Calu3 (cell line): Measurements from ENCODE around the gene TESK2. TPM values are rescaled to one million over a fixed set of nuclear protein-coding genes. Genes with fewer than 3 reads are reported as not detected.

Experiments
- BruUV-seq: library from RNA; stranded (reverse); fragments of 400-500 nt; replicated peaks from 2 replicates; lab custom pipeline; 2021; lab: Mats Ljungman, UMichigan
- CTCF ChIA-PET: fragments of 300-600 bp; sonication (Branson Sonifier 250); formaldehyde crosslinking; loops from one replicate; lab custom pipeline; 2022; ENCODE audit warnings: antibody characterized with exemption; lab: Charles Lee
- DNase-seq: peaks from one replicate; pipeline ENCODE4 v3.0.0; 2022
- H3K27ac Mint-ChIP-seq: one replicate; pipeline ENCODE4 v1.8.0; 2022; ENCODE audit warnings: mixed read lengths; ENCODE audit not compliant: unreplicated experiment
- H3K27me3 Mint-ChIP-seq: one replicate; pipeline ENCODE4 v1.8.0; 2022; ENCODE audit warnings: mixed read lengths; ENCODE audit not compliant: unreplicated experiment
- H3K36me3 Mint-ChIP-seq: one replicate; pipeline ENCODE4 v1.8.0; 2022; ENCODE audit warnings: mild to moderate bottlenecking, moderate library complexity, mixed read lengths; ENCODE audit not compliant: insufficient read depth, unreplicated experiment
- H3K4me1 Mint-ChIP-seq: one replicate; pipeline ENCODE4 v1.8.0; 2022; ENCODE audit warnings: mild to moderate bottlenecking, low read depth, mixed read lengths; ENCODE audit not compliant: unreplicated experiment
- H3K4me3 Mint-ChIP-seq: one replicate; pipeline ENCODE4 v1.8.0; 2022; ENCODE audit warnings: mild to moderate bottlenecking, low read depth, moderate library complexity, mixed read lengths; ENCODE audit not compliant: unreplicated experiment
- H3K9me3 Mint-ChIP-seq: one replicate; pipeline ENCODE4 v1.8.0; 2022; ENCODE audit warnings: low read depth, mixed read lengths; ENCODE audit not compliant: unreplicated experiment
- CTCF ChIP-seq: fragments of 200-600 bp; IDR thresholded peaks from one replicate; pipeline ENCODE4 v1.8.0; 2022; ENCODE audit warnings: antibody characterized with exemption; ENCODE audit not compliant: unreplicated experiment
- intact Hi-C: fragments of 100-400 bp; cut with micrococcal nuclease; formaldehyde crosslinking; loops from one replicate; pipeline ENCODE4 v1.10.0; 2022; ENCODE audit not compliant: unreplicated experiment
- total RNA-seq: library from RNA; stranded (reverse); gene quantifications from 2 replicates; pipeline ENCODE4 v1.2.3, GENCODE V29; 2022

TESK2 gene
- total RNA-seq, 1 experiment from 2014 or later = 2.3 TPM

GRCh38 chr1:45353685-45354084, 137.3 kb downstream of the TESK2 start:
- BruUV-seq = no TSS peak
- Mint-ChIP-seq H3K36me3 (no peaks in the 10 kb centered on the region), H3K27ac (no peak overlapping the region)

GRCh38 chr1:45351508-45351907, 139.5 kb downstream of the TESK2 start:
- no TSS peak for BruUV-seq
- H3K27me3 Mint-ChIP-seq = no peaks in the 10 kb centered on the region

More at GRCh38 chr1:45353685-45354084, 137.3 kb downstream of the TESK2 start:
- intact Hi-C loops = no loop called here
- TF ChIP-seq CTCF = no peak
- Mint-ChIP-seq H3K4me1 (peaks cover 21% of the 10 kb centered on the region), H3K27me3 (no peaks in the 10 kb centered on the region), H3K4me3 (no peak overlapping the region), H3K9me3 (no peaks in the 10 kb centered on the region)
- DNase-seq = no peak
- CTCF ChIA-PET = interaction anchor here (0.6 to 0.7 kb wide), 2 partner anchors 81 to 129 kb away, joined by 3 to 4 read pairs; no protein-coding TSS in a partner anchor

GRCh38 chr1:45348966-45349677, 141.8 kb downstream of the TESK2 start:
- intact Hi-C loops = no loop called here
- Mint-ChIP-seq H3K4me1 (peaks cover 12% of the 10 kb centered on the region), H3K9me3 (no peaks in the 10 kb centered on the region), H3K36me3 (no peaks in the 10 kb centered on the region), H3K27me3 (no peaks in the 10 kb centered on the region), H3K27ac (no peak overlapping the region), H3K4me3 (no peak overlapping the region)
- BruUV-seq = no TSS peak
- no peak for TF ChIP-seq CTCF
- DNase-seq = no peak
- CTCF ChIA-PET = interaction anchor here (0.8 kb wide), 1 partner anchor 334 kb away, joined by 3 read pairs; no protein-coding TSS in a partner anchor

More at GRCh38 chr1:45351508-45351907, 139.5 kb downstream of the TESK2 start:
- Mint-ChIP-seq H3K27ac (no peak overlapping the region), H3K9me3 (no peaks in the 10 kb centered on the region), H3K36me3 (no peaks in the 10 kb centered on the region), H3K4me1 (peaks cover 26% of the 10 kb centered on the region), H3K4me3 (no peak overlapping the region)
- TF ChIP-seq CTCF = no peak
- CTCF ChIA-PET = no interaction called here
- DNase-seq = no peak
- intact Hi-C loops = no loop called here

GRCh38 chr1:45348609-45348965, 142.4 kb downstream of the TESK2 start:
- no peak for TF ChIP-seq CTCF
- Mint-ChIP-seq H3K4me3 (no peak overlapping the region), H3K36me3 (no peaks in the 10 kb centered on the region), H3K27me3 (no peaks in the 10 kb centered on the region), H3K4me1 (peaks cover 12% of the 10 kb centered on the region), H3K27ac (no peak overlapping the region), H3K9me3 (no peaks in the 10 kb centered on the region)
- BruUV-seq = no TSS peak
- DNase-seq = no peak
- CTCF ChIA-PET = interaction anchor here (0.6 to 0.8 kb wide), 2 partner anchors 334 to 337 kb away, joined by 3 read pairs; partner anchors contain the start of gene UROD
- intact Hi-C loops = no loop called here
